Trophoblast cell (in vitro differentiated cells and primary cell): ENCODE measurements around the gene MOB3A. TPM values are rescaled to one million over a fixed set of nuclear protein-coding genes. Genes with fewer than 3 reads are reported as not detected.

Experiments
- DNase-seq, 2 donors: peaks; one replicate each; pipeline ENCODE4 v3.0.0-alpha.2; 2016
- H2AFZ ChIP-seq: 2 replicates; pipeline ENCODE4 v1.6.1; 2013; ENCODE audit warnings: low read length, moderate library complexity, mild to moderate bottlenecking; ENCODE audit not compliant: insufficient read depth, poor library complexity
- H2AK5ac ChIP-seq: 2 replicates; pipeline ENCODE4 v1.6.1; 2013; ENCODE audit warnings: mild to moderate bottlenecking, low read length
- H2BK120ac ChIP-seq: 2 replicates; pipeline ENCODE4 v1.6.1; 2013; ENCODE audit warnings: low read length, mild to moderate bottlenecking, moderate library complexity; ENCODE audit not compliant: insufficient read depth, poor library complexity
- H2BK12ac ChIP-seq: 2 replicates; pipeline ENCODE4 v1.6.1; 2013; ENCODE audit warnings: mild to moderate bottlenecking, low read length, moderate library complexity
- H2BK5ac ChIP-seq: 2 replicates; pipeline ENCODE4 v1.6.1; 2013; ENCODE audit warnings: low read length, low read depth, moderate library complexity, mild to moderate bottlenecking; ENCODE audit not compliant: poor library complexity
- H3K14ac ChIP-seq: 2 replicates; pipeline ENCODE4 v1.6.1; 2013; ENCODE audit warnings: mild to moderate bottlenecking, low read length
- H3K18ac ChIP-seq: 2 replicates; pipeline ENCODE4 v1.6.1; 2013; ENCODE audit warnings: mild to moderate bottlenecking, low read length
- H3K23ac ChIP-seq: 2 replicates; pipeline ENCODE4 v1.6.1; 2013; ENCODE audit warnings: low read length
- H3K27ac ChIP-seq: 2 replicates; pipeline ENCODE4 v1.5.1; 2013; ENCODE audit warnings: low read depth, mild to moderate bottlenecking, inconsistent platforms, low read length, moderate library complexity
- H3K27me3 ChIP-seq: 2 replicates; pipeline ENCODE4 v1.6.1; 2013; ENCODE audit warnings: inconsistent platforms, mild to moderate bottlenecking, low read length, moderate library complexity; ENCODE audit not compliant: insufficient read depth
- H3K36me3 ChIP-seq, 2 experiments: 1 replicate in 1 of 2; 2 replicates in 1 of 2; pipeline ENCODE4 v1.6.1; 2013; ENCODE audit warnings: low read length in 2 of 2, mild to moderate bottlenecking in 2 of 2, moderate library complexity in 1 of 2; ENCODE audit not compliant: insufficient read depth in 2 of 2, control insufficient read depth in 1 of 2
- H3K4ac ChIP-seq: 2 replicates; pipeline ENCODE4 v1.6.1; 2013; ENCODE audit warnings: low read depth, mild to moderate bottlenecking, low read length, moderate library complexity
- H3K4me1 ChIP-seq, 2 experiments: 1 replicate in 1 of 2; 2 replicates in 1 of 2; pipeline ENCODE4 v1.6.1; 2013; ENCODE audit warnings: low read length in 2 of 2, mild to moderate bottlenecking in 2 of 2, moderate library complexity in 1 of 2; ENCODE audit not compliant: insufficient read depth in 2 of 2, control insufficient read depth in 1 of 2
- H3K4me2 ChIP-seq: 2 replicates; pipeline ENCODE4 v1.6.1; 2013; ENCODE audit warnings: inconsistent platforms, mild to moderate bottlenecking, low read length, moderate library complexity
- H3K4me3 ChIP-seq: 2 replicates; pipeline ENCODE4 v1.5.1; 2013; ENCODE audit warnings: mild to moderate bottlenecking, low read depth, low read length, inconsistent platforms
- H3K79me1 ChIP-seq: one replicate; pipeline ENCODE4 v1.6.1; 2013; ENCODE audit warnings: low read length
- H3K79me2 ChIP-seq: 2 replicates; pipeline ENCODE4 v1.6.1; 2013; ENCODE audit warnings: low read length, mild to moderate bottlenecking; ENCODE audit not compliant: control insufficient read depth, insufficient read depth, poor library complexity
- H3K9ac ChIP-seq: 2 replicates; pipeline ENCODE4 v1.6.1; 2013; ENCODE audit warnings: mild to moderate bottlenecking, low read length
- H3K9me3 ChIP-seq: 2 replicates; pipeline ENCODE4 v1.6.1; 2013; ENCODE audit warnings: low read depth, mild to moderate bottlenecking, control low read depth, inconsistent platforms, low read length; ENCODE audit not compliant: insufficient read depth
- H4K12ac ChIP-seq: 2 replicates; pipeline ENCODE4 v1.6.1; 2013; ENCODE audit warnings: low read depth, mild to moderate bottlenecking, low read length, moderate library complexity
- H4K8ac ChIP-seq: 2 replicates; pipeline ENCODE4 v1.6.1; 2013; ENCODE audit warnings: low read depth, mild to moderate bottlenecking, low read length, moderate library complexity
- H4K91ac ChIP-seq: one replicate; pipeline ENCODE4 v1.6.1; 2013; ENCODE audit warnings: low read depth, mild to moderate bottlenecking, low read length, moderate library complexity
- WGBS: extraction: QIAGEN DNeasy Blood & Tissue Kit; methylation state at CpG from one replicate; pipeline ENCODE4 v1.1.7; 2013; ENCODE audit warnings: missing lambda C conversion rate; ENCODE audit not compliant: insufficient read length, insufficient coverage; ENCODE audit errors: extremely low coverage; 5-methylcytosine and 5-hydroxymethylcytosine counted together
- polyA plus RNA-seq: library from polyadenylated mRNA; stranded (reverse); fragments of 200-250 nt; gene quantifications from 2 replicates; pipeline ENCODE4 v1.2.3, GENCODE V29; 2013

The MOB3A gene
- 34.5 and 34.8 TPM in 2 replicates for polyA plus RNA-seq

GRCh38 chr19:2096034-2096479 is at the start of gene MOB3A:
Gene MOB3A, minus strand, starts transcription at chr19:2096326. Its CDS starts 17,766 bp downstream, at chr19:2078560.
- no CpG with 5 or more reads among the region's 56 CpGs for WGBS
- peak within 1 kb of the TSS; percentile 93 for H2AFZ ChIP-seq
- H3K4me2 ChIP-seq, result peak within 1 kb of the TSS; percentile 75
- H3K36me3 ChIP-seq, result peaks cover 19 to 20% of the 10 kb centered on the region in 2 experiments
- H4K8ac ChIP-seq, result peak within 1 kb of the TSS; percentile 97
- H3K18ac ChIP-seq, result peak within 1 kb of the TSS; percentile 93
- peak within 1 kb of the TSS; percentile 91 for H4K91ac ChIP-seq
- H3K9ac ChIP-seq, result peak within 1 kb of the TSS; percentile 60
- peak within 1 kb of the TSS; percentile 86 for H3K4ac ChIP-seq
- H3K4me1 ChIP-seq, result peaks cover 15 to 20% of the 10 kb centered on the region in 2 experiments
- H2BK120ac ChIP-seq, result peak within 1 kb of the TSS; percentile 92
- DNase-seq, result peak; percentile 87 to 92
- peak within 1 kb of the TSS; percentile 10 for H2BK12ac ChIP-seq
- H2BK5ac ChIP-seq, result peak within 1 kb of the TSS; percentile 93
- H2AK5ac ChIP-seq, result peak within 1 kb of the TSS; percentile 85
- H3K27ac ChIP-seq, result peak within 1 kb of the TSS; percentile 86
- H3K79me2 ChIP-seq, result peaks cover 5% of the 10 kb centered on the region
- no peak within 1 kb of the TSS for H3K23ac ChIP-seq
- peak within 1 kb of the TSS; percentile 89 for H3K4me3 ChIP-seq
- no peaks in the 10 kb centered on the region for H3K9me3 ChIP-seq
- peak within 1 kb of the TSS; percentile 84 for H4K12ac ChIP-seq
- H3K14ac ChIP-seq, result peak within 1 kb of the TSS; percentile 96
- H3K27me3 ChIP-seq, result no peaks in the 10 kb centered on the region
- H3K79me1 ChIP-seq, result peaks cover 8% of the 10 kb centered on the region

- Histone ChIP-seq H3K4ac (peak overlapping the region; percentile 80), H3K4me1 (peaks cover 8 to 11% of the 10 kb centered on the region in 2 experiments), H3K4me2 (no peak overlapping the region), H2AK5ac (no peak overlapping the region), H3K18ac (no peak overlapping the region), H4K8ac (no peak overlapping the region), H2BK12ac (no peak overlapping the region), H3K23ac (no peak overlapping the region), H2BK5ac (no peak overlapping the region), H2BK120ac (no peak overlapping the region), H3K4me3 (no peak overlapping the region), H2AFZ (no peak overlapping the region), H3K36me3 (peaks cover 21 to 24% of the 10 kb centered on the region in 2 experiments), H3K9me3 (no peaks in the 10 kb centered on the region), H3K14ac (no peak overlapping the region), H3K79me1 (peaks cover 4% of the 10 kb centered on the region), H4K12ac (no peak overlapping the region), H3K27ac (no peak overlapping the region), H3K27me3 (no peaks in the 10 kb centered on the region), H4K91ac (no peak overlapping the region), H3K9ac (no peak overlapping the region), H3K79me2 (peaks cover 46% of the 10 kb centered on the region)
- no peak for DNase-seq
- WGBS, result no CpG with 5 or more reads among the region's 16 CpGs
Observed at GRCh38 chr19:2145831-2146241, 49.7 kb upstream of the MOB3A start.

- Histone ChIP-seq H3K18ac (no peak overlapping the region), H3K27ac (no peak overlapping the region), H3K4me3 (no peak overlapping the region), H2AK5ac (no peak overlapping the region), H2BK12ac (no peak overlapping the region), H3K27me3 (no peaks in the 10 kb centered on the region), H4K8ac (no peak overlapping the region), H3K9ac (no peak overlapping the region), H4K12ac (no peak overlapping the region), H3K23ac (no peak overlapping the region), H3K79me2 (peaks cover 37% of the 10 kb centered on the region), H4K91ac (no peak overlapping the region), H3K4me1 (no peaks in the 10 kb centered on the region), H2BK120ac (no peak overlapping the region), H3K36me3 (peaks cover 32 to 37% of the 10 kb centered on the region in 2 experiments), H3K79me1 (no peaks in the 10 kb centered on the region), H2BK5ac (no peak overlapping the region), H3K4ac (peak overlapping the region; percentile 28), H2AFZ (no peak overlapping the region), H3K14ac (no peak overlapping the region), H3K9me3 (no peaks in the 10 kb centered on the region), H3K4me2 (no peak overlapping the region)
- no CpG with 5 or more reads among the region's 15 CpGs for WGBS
- DNase-seq, result no peak
Observed at GRCh38 chr19:2144190-2144589, 48.1 kb upstream of the MOB3A start.

GRCh38 chr19:2142173-2142829 is 46.2 kb upstream of the MOB3A start:
- no peak overlapping the region for H3K18ac ChIP-seq
- no peak overlapping the region for H4K91ac ChIP-seq
- no peaks in the 10 kb centered on the region for H3K79me1 ChIP-seq
- no peaks in the 10 kb centered on the region for H3K27me3 ChIP-seq
- no peak overlapping the region for H2BK5ac ChIP-seq
- no peak overlapping the region for H2BK12ac ChIP-seq
- H2AK5ac ChIP-seq, result no peak overlapping the region
- no peak overlapping the region for H3K9ac ChIP-seq
- no peaks in the 10 kb centered on the region for H3K4me1 ChIP-seq
- no peak overlapping the region for H3K4me3 ChIP-seq
- no peak overlapping the region for H4K12ac ChIP-seq
- peaks cover 26% of the 10 kb centered on the region for H3K79me2 ChIP-seq
- peak overlapping the region; percentile 50 for H3K4ac ChIP-seq
- no peak for DNase-seq
- H3K23ac ChIP-seq, result no peak overlapping the region
- no peak overlapping the region for H3K27ac ChIP-seq
- peaks cover 45 to 47% of the 10 kb centered on the region in 2 experiments for H3K36me3 ChIP-seq
- H2BK120ac ChIP-seq, result no peak overlapping the region
- no peaks in the 10 kb centered on the region for H3K9me3 ChIP-seq
- H2AFZ ChIP-seq, result no peak overlapping the region
- no CpG with 5 or more reads among the region's 15 CpGs for WGBS
- no peak overlapping the region for H4K8ac ChIP-seq
- no peak overlapping the region for H3K14ac ChIP-seq
- H3K4me2 ChIP-seq, result no peak overlapping the region
